Measurements from ENCODE around the gene TRAF1.

TRAF1 gene

DNA sequence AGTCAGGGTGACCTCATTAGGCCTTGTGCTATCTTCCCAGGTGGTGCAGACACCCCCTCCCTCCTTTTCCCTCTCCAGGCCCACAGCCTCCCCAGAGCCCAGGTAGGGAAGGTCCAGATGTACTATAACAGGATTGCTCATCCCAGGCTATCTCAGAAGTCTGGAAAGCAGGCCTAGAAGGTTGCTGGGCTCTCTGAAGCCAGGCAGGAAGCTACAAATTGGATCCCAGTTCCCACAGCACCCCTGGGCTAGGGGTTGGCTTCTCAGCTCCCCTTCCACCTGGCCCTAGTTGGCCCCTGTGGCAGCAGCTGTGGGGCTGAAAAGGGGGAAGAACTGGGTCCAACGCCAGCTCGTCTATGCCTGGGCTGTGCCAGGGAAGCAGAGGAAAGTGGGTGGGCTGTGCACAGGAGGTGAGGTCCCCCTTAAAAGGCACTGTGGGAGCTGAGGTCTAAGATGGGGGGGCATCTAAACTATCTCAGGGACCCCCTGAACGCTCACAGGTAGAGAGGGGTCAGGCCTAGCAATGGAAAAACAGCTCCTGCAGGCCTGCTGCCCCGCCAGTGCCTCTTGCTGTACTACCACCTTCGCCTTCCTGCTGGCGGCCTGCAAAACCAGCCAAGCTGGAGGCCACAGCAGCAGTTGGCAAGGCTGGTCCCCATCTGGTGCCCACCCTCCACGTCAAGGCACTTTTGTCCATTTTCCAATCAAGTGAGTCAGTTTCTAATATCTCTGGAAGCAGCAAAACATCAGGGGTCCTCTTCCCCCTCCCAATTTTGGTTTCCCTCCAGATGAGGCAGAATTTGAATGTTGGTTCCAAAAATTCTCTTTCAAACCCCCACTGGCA lies 70.5 kb downstream of the TRAF1 start:
- TF ChIP-seq, protein P1, sequence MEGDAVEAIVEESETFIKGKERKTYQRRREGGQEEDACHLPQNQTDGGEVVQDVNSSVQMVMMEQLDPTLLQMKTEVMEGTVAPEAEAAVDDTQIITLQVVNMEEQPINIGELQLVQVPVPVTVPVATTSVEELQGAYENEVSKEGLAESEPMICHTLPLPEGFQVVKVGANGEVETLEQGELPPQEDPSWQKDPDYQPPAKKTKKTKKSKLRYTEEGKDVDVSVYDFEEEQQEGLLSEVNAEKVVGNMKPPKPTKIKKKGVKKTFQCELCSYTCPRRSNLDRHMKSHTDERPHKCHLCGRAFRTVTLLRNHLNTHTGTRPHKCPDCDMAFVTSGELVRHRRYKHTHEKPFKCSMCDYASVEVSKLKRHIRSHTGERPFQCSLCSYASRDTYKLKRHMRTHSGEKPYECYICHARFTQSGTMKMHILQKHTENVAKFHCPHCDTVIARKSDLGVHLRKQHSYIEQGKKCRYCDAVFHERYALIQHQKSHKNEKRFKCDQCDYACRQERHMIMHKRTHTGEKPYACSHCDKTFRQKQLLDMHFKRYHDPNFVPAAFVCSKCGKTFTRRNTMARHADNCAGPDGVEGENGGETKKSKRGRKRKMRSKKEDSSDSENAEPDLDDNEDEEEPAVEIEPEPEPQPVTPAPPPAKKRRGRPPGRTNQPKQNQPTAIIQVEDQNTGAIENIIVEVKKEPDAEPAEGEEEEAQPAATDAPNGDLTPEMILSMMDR (conservative IDR thresholded peaks at IDR 0.05): no peak
- H3K27ac ChIP-seq: peak overlapping the region; percentile 23; the same call in 1 of the 2 replicates

DNA sequence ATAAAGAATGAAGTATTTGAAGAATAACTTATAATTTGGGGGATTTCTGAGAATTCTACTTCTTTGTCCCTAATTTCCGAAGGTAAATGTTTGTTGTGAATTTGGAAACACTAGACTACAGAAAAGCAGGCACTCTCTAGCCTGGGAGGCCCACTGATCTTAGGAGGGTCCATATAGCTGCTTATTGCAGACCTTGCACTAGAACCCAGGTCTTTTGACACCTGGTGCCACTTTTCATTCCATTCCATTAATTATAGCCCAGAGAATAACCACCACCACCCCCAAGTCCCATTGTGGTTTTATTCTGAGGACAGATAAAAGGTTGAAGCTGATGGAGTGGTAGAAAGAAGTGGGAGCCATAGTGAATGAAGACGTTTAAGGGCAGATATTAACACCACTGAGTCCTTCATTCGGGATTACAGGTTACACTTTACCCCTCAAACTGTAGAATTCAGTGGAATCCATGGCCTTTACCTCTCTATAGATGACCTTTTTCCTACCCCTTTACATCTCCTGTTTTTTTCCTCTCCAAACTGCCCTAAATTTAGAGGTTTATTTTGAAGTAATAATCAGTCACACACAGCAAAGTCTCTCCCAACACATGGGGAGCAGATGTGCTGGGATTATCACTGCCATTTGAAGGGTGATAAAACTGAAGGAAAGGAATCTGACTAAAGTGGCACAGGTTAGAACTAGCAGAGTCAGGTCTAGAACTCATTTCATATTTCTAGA lies 71.8 kb downstream of the TRAF1 start:
- H3K27ac ChIP-seq: no peak overlapping the region
- TF ChIP-seq, protein P1 (conservative IDR thresholded peaks at IDR 0.05): no peak

DNA sequence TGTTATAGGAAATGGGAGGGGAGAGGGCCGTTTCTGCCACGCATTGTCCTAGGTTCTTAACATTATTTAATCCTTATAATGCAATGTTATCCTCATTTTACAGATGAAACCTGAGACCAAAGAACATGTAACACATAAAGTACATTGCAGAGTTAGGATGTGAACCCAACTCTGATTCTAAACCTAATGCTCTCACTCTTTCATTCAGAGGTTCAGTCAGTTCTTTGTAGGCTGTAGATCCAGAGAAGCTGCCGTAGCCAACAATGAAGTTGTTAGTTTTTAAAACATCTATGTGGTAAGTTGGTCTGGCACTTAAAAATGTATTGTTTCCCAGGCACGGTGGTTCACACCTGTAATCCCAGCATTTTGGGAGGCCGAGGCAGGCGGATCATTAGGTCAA lies 73.4 kb downstream of the TRAF1 start:
- no peak overlapping the region for H3K27ac ChIP-seq
- TF ChIP-seq, protein P1 (conservative IDR thresholded peaks at IDR 0.05): no peak

All from VCaP (cell line).